T-helper 2 cell treated with Interferon-gamma antibody and Interleukin-4, amounts not matched to agents 5 μg/mL and 100 μg/mL, for 36 hours (primary cell): Measurements from ENCODE around the gene BAZ2A.

ENCODE experiments used
- DNase-seq: peaks from one replicate; pipeline ENCODE4 v3.0.0; 2021; ENCODE audit warnings: low spot score
- H3K27ac Mint-ChIP-seq: one replicate; pipeline ENCODE4 v1.8.0; 2021; ENCODE audit warnings: mild to moderate bottlenecking, mixed read lengths
- H3K27me3 Mint-ChIP-seq: one replicate; pipeline ENCODE4 v1.8.0; 2021; ENCODE audit warnings: low read depth, mixed read lengths
- H3K36me3 Mint-ChIP-seq: one replicate; pipeline ENCODE4 v1.8.0; 2021; ENCODE audit warnings: low read depth, mixed read lengths
- H3K4me1 Mint-ChIP-seq: one replicate; pipeline ENCODE4 v1.8.0; 2021; ENCODE audit warnings: low read depth, mixed read lengths
- H3K4me3 Mint-ChIP-seq: one replicate; pipeline ENCODE4 v1.8.0; 2022; ENCODE audit warnings: mild to moderate bottlenecking, moderate library complexity, mixed read lengths
- H3K9me3 Mint-ChIP-seq: one replicate; pipeline ENCODE4 v1.8.0; 2021; ENCODE audit warnings: mixed read lengths

The BAZ2A gene

DNA sequence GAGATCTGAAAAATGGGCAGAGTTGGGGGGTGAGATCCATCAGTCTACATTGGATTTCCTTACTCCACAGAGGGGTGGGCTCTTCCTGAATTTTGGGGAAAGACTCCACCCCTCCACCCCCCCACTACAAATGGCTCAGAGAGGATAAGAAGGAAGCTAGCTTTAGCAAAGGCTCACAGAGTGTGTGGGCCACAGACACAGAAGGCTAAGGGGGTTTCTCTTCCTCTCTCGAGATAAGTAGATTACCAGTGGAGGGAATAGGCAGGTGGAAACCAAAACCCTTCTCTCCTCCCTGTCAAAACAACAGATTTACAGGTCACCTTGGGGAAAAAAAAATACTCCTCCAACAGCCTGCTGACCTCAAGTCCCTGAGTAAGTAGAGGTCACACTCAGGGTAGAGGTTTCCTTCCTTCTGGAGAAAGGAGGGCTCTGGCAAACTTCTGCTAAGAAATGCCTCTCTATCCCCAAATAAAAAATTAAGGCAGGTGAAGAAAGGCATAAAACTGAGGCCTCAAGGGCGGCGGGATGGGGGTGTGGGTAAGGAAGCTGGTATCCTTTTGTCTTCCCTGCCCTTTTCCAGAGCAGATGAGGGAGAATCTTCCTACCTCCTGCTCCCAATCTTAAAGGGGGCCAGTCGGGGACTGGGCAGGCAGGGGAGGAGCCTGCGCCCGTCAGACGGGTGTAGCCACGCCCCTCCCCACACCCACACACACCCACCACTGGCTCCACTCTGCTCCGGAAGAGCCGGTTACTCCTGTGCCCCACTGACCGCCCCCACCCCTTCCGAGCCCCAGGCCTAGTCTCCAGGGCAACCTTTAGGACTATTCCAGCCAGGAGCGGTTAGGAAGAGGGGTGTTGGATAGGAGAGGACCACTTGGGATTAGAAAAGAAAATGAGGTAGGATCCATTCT, 1.9 kb upstream of the BAZ2A start:
- DNase-seq, result peak; percentile 73
- Mint-ChIP-seq H3K36me3 (peaks cover 19% of the 10 kb centered on the region), H3K4me1 (peaks cover 55% of the 10 kb centered on the region), H3K9me3 (no peaks in the 10 kb centered on the region), H3K27me3 (no peaks in the 10 kb centered on the region), H3K4me3 (peak overlapping the region; percentile 98), H3K27ac (peak overlapping the region; percentile 43)

DNA sequence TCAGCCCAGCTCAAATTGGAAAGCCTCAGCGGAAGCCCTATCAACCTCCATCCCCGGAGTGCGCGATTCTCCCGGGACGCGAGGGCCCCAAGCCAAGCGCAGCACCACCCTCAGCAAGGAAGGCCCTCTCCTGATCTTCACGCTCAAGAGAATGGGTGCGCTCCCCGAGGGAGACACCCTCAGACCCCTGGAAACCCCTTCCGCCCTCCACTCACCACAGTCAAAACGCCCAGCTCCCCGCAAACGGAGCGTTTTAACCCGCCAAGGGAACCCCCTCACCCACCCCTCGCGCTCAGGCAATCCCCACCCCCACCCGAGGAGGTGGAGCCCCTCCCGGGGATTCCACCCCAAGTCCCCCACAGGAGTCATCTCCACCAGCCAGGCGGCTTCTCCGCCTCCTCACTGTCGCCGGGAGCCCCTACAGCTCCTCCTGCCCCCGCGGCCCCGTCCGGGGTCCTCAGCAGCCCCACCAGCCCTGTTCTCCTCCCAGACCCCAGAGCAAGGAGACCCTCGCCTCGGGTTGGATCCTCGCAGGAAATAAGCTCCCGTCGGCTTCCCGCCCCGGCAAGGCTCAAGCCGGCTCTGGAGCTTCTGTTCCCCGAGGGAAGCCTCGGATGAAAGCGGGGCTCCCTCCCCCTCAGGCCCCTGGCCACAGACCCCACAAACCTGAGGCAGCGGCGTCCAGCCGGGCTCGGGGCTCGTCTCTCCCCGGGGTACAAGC, 507 bp downstream of the BAZ2A start:
- peak overlapping the region; percentile 98 for H3K4me3 Mint-ChIP-seq
- peak; percentile 49 for DNase-seq
- H3K27me3 Mint-ChIP-seq, result no peaks in the 10 kb centered on the region
- peak overlapping the region; percentile 91 for H3K27ac Mint-ChIP-seq
- peaks cover 57% of the 10 kb centered on the region for H3K4me1 Mint-ChIP-seq
- no peaks in the 10 kb centered on the region for H3K9me3 Mint-ChIP-seq
- H3K36me3 Mint-ChIP-seq, result peaks cover 32% of the 10 kb centered on the region

DNA sequence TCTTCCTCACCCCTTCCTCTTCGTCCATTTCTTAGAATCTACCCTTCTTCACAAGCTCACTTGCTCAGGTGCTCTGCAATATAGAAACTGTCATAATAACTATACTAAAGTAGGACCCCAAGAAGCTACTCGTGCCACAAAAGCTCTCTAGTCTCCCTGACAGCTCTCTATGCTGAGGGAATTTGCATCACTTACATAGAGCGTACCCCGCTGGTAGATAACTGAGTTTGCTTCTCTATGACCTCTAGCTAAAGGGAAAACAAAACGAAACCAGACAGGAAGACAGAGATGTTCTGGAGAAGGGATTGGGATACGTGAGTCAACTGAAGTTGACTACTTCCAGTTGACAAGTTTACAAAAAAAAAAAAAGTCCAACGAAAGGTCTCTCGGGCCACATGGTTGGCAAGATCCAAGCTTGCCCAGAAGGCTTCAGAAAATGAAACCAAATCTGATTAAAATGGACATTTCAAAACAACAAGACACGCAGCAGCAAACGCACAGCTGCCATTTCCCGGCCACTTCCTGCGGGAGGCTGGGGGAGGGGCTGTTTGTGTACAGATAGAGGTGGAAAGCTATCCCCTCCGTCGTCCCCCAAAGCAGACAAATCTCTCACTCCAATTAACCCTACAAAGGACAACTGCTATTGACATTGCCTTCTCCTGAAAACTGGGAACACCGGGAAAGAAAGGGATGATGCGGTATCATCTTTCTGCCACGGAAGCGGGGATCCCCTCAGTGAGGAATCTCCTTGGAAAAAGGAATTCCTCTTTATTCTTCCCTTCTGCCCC, 1.3 kb downstream of the BAZ2A start:
- peak; percentile 58 for DNase-seq
- Mint-ChIP-seq H3K36me3 (peaks cover 38% of the 10 kb centered on the region), H3K27me3 (no peaks in the 10 kb centered on the region), H3K4me1 (peaks cover 56% of the 10 kb centered on the region), H3K9me3 (no peaks in the 10 kb centered on the region), H3K4me3 (peak overlapping the region; percentile 98), H3K27ac (peak overlapping the region; percentile 91)

DNA sequence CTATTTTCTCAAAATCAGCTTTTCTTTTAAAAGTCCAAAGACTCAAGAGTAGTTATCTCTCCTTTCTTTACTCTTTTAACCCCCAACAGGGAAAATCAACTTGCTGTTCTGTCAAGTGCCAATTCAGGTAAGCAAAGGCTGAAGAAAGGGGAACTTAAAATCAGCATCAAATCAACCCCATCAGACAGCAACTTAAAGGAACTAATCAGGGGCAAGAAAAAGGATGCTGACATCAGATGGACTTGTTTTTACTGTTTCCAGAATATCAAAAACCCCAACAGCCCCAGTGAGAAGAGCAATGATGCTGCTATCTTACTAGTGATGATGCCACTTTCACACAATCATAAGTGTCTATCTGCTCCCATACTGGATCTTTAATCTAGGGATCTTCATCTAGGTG, 3.4 kb downstream of the BAZ2A start:
- Mint-ChIP-seq H3K4me3 (no peak overlapping the region), H3K4me1 (peaks cover 48% of the 10 kb centered on the region), H3K36me3 (peaks cover 45% of the 10 kb centered on the region), H3K9me3 (no peaks in the 10 kb centered on the region), H3K27me3 (no peaks in the 10 kb centered on the region), H3K27ac (peak overlapping the region; percentile 41)
- DNase-seq, result no peak

DNA sequence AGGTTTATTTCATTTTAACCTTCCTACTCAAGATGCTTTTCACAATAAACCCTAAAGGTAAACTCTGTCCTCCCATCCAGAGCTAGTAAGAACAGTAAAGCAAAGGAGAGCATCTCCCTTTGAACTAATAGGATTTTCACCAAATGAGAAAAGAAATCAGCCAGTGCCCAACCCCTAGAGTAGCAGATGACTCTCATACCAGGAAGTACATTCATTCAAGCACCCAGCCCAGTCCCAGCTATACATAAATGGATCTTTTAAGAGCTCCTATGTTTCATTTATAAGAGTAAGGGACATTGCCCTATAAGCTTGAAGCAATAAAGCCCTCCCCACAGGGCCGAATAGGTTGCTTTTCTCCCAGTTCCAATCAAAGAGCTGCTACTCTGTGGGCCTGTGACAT, 7.6 kb downstream of the BAZ2A start:
- Mint-ChIP-seq H3K9me3 (no peaks in the 10 kb centered on the region), H3K4me3 (no peak overlapping the region), H3K27ac (no peak overlapping the region), H3K27me3 (no peaks in the 10 kb centered on the region), H3K4me1 (peaks cover 27% of the 10 kb centered on the region), H3K36me3 (peaks cover 46% of the 10 kb centered on the region)
- no peak for DNase-seq

DNA sequence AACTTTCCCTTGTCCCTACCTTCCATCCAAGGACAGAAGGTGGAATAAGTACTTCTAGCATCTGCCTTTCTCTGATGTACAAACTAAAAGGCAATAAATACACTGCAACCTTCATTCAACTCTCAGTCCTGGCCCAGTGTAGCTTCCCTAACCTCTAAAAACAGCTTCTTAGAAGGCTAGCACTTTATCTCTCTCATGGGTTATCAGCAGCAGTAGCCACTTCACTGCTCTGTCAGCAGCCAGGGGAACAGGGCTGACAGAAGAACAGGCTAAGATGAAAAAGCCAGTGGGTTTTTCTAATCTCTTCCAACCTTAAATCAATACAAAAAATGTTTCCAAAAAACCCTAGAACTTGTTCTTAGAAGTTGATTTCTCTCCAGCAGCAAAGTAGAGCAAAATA, 13.2 kb downstream of the BAZ2A start:
- peak overlapping the region; percentile 21 for H3K27ac Mint-ChIP-seq
- H3K4me1 Mint-ChIP-seq, result peaks cover 2% of the 10 kb centered on the region
- peaks cover 62% of the 10 kb centered on the region for H3K36me3 Mint-ChIP-seq
- DNase-seq, result no peak
- H3K9me3 Mint-ChIP-seq, result no peaks in the 10 kb centered on the region
- no peak overlapping the region for H3K4me3 Mint-ChIP-seq
- no peaks in the 10 kb centered on the region for H3K27me3 Mint-ChIP-seq

DNA sequence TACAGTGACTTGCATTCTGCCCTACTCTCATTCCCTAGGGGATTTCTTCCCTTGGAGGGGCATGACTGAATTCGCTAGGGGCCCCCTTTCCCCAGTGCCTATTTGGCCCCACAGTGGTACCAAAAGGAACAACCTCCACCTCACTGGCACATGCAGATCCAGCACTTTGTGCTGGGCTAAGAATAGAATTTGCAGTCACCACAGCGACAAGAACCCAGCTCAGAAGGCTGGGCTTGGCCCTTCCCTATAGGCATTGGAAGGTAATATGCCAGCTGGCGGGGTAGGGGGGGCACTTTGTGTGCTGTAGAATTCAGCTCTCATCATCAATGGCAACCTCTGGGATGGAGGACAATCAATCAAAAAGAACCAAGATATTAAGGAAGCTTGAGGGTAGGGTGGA, 13.9 kb downstream of the BAZ2A start:
- Mint-ChIP-seq H3K36me3 (peaks cover 67% of the 10 kb centered on the region), H3K9me3 (no peaks in the 10 kb centered on the region), H3K27ac (no peak overlapping the region), H3K27me3 (no peaks in the 10 kb centered on the region), H3K4me1 (peaks cover 2% of the 10 kb centered on the region), H3K4me3 (no peak overlapping the region)
- DNase-seq, result no peak

DNA sequence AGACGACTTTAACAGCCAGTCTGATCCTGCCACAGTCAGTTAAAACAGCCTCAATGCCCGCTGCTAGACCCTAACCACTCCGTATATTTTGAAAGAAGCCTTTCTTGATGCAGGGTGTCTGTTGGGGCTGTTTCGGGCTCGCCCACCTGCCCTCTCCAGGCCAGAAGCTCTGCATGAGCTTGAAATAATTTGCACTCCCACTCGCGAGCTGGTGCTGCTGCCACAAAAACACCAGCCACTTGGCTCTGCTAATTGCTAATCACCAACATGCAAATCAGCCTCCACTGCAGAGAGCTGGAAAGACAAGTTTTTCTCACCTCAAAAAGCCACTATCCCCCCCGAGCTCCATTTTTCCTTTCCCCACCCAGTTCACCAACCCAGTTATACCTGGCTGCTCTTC, 15.5 kb downstream of the BAZ2A start:
- peaks cover 2% of the 10 kb centered on the region for H3K4me1 Mint-ChIP-seq
- peaks cover 79% of the 10 kb centered on the region for H3K36me3 Mint-ChIP-seq
- H3K27ac Mint-ChIP-seq, result no peak overlapping the region
- no peaks in the 10 kb centered on the region for H3K9me3 Mint-ChIP-seq
- H3K27me3 Mint-ChIP-seq, result no peaks in the 10 kb centered on the region
- DNase-seq, result no peak
- H3K4me3 Mint-ChIP-seq, result no peak overlapping the region

DNA sequence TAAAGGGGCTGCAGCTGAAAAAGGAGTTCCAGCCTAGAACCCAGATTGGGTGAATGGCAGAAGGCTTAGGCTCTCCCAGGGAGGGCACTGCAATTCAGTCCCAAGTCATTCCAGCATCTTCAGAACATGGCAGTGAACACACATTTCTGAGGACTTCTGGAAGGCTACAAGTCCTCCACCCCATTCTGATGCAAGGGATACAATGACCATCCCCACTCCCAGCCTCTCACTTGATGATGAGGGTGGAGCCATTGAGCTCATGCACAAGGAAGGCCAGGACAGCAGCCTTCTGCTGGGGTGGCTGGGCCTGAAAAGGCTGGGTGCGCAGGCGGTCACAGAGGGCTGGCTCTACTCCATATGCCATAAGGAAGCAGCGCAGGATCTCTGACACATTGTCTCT, 25.8 kb downstream of the BAZ2A start:
- no peak for DNase-seq
- H3K4me1 Mint-ChIP-seq, result no peaks in the 10 kb centered on the region
- no peak overlapping the region for H3K27ac Mint-ChIP-seq
- H3K36me3 Mint-ChIP-seq, result peaks cover 67% of the 10 kb centered on the region
- H3K9me3 Mint-ChIP-seq, result no peaks in the 10 kb centered on the region
- H3K4me3 Mint-ChIP-seq, result no peak overlapping the region
- no peaks in the 10 kb centered on the region for H3K27me3 Mint-ChIP-seq

DNA sequence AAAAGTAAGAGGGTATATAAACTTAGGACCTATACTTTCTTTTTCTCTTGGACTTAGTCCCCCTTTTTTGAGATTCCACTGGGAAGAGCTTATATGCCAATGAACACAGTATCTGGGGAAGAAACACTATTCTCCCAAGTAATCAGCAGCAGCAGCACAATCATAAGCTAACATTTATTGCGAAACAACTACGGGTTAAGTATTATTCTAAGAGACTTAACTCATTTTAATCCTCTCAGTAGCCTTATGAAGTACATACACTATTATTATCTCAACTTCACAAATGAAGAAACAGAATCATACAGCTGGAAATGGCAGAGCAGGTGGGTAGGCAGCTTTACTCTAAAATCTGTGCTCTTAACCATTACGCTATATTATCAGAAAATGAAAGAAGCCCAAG, 27.9 kb downstream of the BAZ2A start:
- H3K9me3 Mint-ChIP-seq, result no peaks in the 10 kb centered on the region
- no peak for DNase-seq
- H3K27me3 Mint-ChIP-seq, result no peaks in the 10 kb centered on the region
- H3K4me1 Mint-ChIP-seq, result no peaks in the 10 kb centered on the region
- H3K27ac Mint-ChIP-seq, result no peak overlapping the region
- H3K36me3 Mint-ChIP-seq, result peaks cover 77% of the 10 kb centered on the region
- H3K4me3 Mint-ChIP-seq, result no peak overlapping the region

DNA sequence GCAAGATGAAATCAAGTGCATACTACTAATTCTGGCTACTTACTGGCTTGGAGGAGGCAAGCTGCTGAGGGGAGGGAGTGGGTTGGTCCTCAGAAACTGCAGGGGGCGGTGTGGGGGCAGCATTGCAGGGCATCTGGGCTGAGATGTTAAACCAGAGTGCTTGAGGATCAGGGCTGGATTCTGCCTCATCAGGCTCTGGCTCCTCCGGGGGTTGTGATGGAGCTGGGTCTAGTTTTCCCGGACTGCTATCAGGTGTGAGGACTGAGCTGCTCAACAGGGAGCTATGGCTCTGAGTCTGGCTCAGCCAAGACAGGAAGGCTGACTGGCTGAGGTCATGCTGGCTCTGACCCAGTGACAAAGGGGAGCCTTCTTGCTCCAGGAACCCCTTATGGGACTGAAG, 28.6 kb downstream of the BAZ2A start:
- Mint-ChIP-seq H3K27ac (no peak overlapping the region), H3K27me3 (no peaks in the 10 kb centered on the region), H3K9me3 (no peaks in the 10 kb centered on the region), H3K4me3 (no peak overlapping the region), H3K4me1 (no peaks in the 10 kb centered on the region), H3K36me3 (peaks cover 77% of the 10 kb centered on the region)
- no peak for DNase-seq

DNA sequence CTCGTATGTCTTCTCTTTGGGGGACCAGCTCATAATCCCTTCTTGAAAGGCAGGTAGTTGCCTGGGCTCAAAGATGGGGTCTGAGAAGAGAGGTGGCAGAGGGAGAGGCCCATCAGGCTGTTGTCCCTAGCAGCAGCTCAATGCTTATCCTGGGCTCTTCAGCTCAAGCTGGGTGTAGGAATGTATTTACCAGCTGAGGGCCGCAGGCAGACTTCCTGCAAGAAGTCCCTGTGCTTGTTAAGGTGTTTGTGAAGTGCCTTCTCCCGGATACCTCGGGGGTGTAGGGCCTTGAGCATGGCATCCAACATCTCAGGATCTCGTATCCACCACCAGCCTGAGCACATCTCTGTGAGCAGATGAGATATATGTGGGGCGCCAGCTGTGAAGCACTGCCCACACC, 29.4 kb downstream of the BAZ2A start:
- Mint-ChIP-seq H3K36me3 (peaks cover 73% of the 10 kb centered on the region), H3K27me3 (no peaks in the 10 kb centered on the region), H3K27ac (no peak overlapping the region), H3K9me3 (no peaks in the 10 kb centered on the region), H3K4me3 (no peak overlapping the region), H3K4me1 (peaks cover 2% of the 10 kb centered on the region)
- DNase-seq, result no peak

DNA sequence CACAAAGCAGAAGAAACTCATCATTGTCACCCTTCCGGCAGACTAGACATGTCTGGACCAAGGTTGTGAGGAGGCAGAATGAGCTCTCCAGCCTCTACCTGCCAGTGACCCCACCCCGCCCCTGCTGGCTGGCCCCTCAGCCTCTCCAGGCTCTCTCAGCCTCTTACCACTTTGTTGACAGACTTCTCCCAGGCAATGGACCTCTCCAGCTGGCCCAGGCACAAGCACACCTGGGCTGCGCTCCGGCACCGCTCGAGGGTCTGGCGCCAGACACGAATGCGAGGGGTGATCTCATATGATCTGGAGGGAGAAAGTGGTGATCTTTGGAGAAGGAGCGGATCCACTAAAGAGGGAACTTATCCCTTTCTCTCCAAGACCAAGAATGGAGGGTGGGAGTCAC, 30.3 kb downstream of the BAZ2A start:
- Mint-ChIP-seq H3K27ac (no peak overlapping the region), H3K4me3 (no peak overlapping the region), H3K36me3 (peaks cover 71% of the 10 kb centered on the region), H3K27me3 (no peaks in the 10 kb centered on the region), H3K9me3 (no peaks in the 10 kb centered on the region), H3K4me1 (peaks cover 2% of the 10 kb centered on the region)
- DNase-seq, result no peak

DNA sequence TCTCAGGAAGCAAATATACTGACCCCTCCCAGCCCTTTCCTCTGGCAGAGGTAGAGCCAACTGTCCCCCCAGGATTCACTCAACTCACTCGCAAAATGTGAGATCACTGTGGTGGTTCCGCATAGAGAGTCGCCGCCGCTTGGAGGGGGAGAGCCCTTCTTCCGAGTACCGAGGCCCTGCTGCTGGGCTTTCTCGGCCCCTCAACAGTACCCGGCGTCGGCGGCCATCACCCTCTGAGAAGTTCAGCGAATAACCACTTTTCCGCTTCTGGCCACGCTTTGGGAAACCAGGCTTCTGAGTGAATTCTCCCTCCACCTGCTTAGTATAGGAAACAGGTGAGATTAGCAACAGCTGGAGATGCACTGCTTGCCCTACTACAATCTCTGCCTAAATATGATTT, 31.1 kb downstream of the BAZ2A start:
- Mint-ChIP-seq H3K27me3 (no peaks in the 10 kb centered on the region), H3K27ac (no peak overlapping the region), H3K4me1 (peaks cover 2% of the 10 kb centered on the region), H3K36me3 (peaks cover 65% of the 10 kb centered on the region), H3K4me3 (no peak overlapping the region), H3K9me3 (no peaks in the 10 kb centered on the region)
- no peak for DNase-seq
